GM13977 (cell line): Measurements from ENCODE around the gene VWA2.

Experiments
- DNase-seq: peaks from one replicate; pipeline ENCODE4 v3.0.0; 2012; ENCODE audit warnings: low spot score
- in situ Hi-C: fragments of 300-500 bp; cut with MboI; formaldehyde crosslinking; loops from one replicate; pipeline ENCODE4 v1.12.0; 2022; ENCODE audit warnings: low sequenced_read_pairs, low pct_unique_long_range_greater_than_20kb, mixed read lengths, inconsistent platforms; ENCODE audit not compliant: unreplicated experiment
- TF ChIP-seq, protein P1 (sequence below): IDR thresholded peaks from 2 replicates; pipeline ENCODE4 v1.5.1; 2012; ENCODE audit warnings: mild to moderate bottlenecking, control low read depth; ENCODE audit not compliant: insufficient read depth; ENCODE audit errors: extremely low read depth, missing control alignments

VWA2 gene

DNA sequence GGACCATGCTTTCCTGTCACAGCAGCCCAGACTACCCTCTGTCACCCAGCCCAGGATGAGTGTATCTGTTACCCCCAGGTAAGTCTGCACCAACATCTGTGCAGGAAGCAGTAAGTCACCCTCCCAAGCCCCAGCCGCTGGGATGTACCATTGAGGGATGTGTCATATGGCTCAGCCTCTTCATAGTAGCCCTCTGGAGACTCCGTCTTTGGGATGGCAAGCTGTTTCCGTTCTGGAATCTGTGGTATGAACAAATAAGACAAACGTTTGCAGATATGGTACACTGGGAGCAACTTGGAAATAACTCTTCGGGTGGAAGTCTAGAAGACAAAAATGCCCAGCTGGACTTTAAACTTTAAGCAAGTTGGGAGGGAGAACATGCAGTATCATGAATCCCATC is 84.0 kb downstream of the VWA2 start:
- TF ChIP-seq, protein P1, sequence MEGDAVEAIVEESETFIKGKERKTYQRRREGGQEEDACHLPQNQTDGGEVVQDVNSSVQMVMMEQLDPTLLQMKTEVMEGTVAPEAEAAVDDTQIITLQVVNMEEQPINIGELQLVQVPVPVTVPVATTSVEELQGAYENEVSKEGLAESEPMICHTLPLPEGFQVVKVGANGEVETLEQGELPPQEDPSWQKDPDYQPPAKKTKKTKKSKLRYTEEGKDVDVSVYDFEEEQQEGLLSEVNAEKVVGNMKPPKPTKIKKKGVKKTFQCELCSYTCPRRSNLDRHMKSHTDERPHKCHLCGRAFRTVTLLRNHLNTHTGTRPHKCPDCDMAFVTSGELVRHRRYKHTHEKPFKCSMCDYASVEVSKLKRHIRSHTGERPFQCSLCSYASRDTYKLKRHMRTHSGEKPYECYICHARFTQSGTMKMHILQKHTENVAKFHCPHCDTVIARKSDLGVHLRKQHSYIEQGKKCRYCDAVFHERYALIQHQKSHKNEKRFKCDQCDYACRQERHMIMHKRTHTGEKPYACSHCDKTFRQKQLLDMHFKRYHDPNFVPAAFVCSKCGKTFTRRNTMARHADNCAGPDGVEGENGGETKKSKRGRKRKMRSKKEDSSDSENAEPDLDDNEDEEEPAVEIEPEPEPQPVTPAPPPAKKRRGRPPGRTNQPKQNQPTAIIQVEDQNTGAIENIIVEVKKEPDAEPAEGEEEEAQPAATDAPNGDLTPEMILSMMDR = no peak
- in situ Hi-C loops = no loop called here
- DNase-seq = no peak

DNA sequence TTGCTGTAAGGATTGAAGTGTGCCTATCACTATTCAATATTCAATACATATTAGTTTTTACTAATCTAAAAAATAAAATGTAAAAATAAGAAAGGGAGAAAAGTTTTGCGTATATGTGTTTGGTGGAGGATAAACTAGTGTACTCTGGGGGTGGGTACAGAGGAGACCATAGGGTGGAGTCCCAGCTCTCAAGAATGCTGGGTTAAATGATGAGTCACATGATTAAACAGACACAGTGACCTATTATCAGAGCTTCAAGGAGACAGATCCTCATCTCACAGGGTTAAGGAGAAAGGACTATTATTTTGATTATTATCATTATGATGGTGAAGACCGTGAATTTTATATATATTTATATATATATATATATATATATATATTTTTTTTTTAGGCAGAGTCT is 87.7 kb downstream of the VWA2 start:
- in situ Hi-C loops = no loop called here
- TF ChIP-seq, protein P1 = no peak
- no peak for DNase-seq

DNA sequence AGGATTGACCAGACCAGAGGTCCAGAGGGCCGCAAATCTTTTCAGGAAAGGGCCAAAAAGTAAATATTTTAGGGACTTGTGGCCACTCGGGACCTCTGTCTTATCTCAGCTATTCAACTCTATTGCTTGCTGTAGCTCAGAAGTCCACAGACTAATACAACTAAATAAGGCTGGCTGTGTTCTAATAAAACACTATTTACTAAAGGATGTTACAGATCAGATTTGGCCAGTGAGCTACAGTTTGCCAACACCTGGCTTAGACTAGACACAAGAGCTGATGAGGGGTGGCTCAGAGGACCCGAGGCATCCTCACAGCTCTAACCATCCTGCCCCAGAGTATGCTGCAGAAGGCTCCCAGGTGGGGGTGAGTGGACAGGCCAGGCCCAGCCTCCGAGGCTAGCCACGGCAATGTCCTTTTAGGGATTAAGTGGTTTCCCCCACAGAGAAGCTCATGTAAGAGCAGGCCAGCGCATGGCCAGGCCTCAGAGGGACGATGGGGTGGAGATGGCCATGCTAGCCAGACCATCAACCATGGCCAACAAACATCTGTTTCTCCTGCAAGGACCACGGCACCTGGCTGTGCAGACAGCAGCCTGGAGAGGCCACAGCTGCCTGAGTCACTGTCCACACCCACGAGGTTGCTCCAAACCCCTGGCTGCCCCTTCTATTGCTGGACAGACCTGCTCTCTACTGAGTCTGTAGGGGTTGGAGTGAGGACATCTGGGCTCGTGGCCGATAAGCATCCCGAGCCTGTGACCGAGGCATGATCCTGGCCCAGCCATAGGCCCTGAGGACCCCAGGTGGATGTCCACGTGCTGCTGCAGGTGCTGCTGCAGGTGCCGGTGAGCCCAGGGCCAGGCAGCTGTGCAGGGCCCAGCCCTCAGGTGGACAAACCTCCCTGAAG is 88.7 kb downstream of the VWA2 start:
- in situ Hi-C loops = no loop called here
- no peak for DNase-seq
- TF ChIP-seq, protein P1 = no peak

DNA sequence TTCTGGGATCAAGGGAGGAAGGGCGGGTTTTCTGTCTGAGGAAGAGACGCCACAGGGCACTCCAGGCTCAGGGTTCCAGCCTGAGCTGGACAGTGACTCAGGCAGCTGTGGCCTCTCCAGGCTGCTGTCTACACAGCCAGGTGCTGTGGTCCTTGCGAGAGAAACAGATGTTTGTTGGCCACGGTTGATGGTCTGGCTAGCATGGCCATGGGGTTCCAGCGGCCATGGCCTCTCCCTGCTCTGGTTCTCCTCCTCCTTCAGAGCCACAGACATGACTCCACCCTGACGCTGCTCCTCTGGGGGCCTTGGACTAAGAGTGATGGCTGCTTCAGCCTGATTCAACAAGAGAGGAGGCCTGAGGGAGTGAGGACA is 89.4 kb downstream of the VWA2 start:
- in situ Hi-C loops = no loop called here
- TF ChIP-seq, protein P1 = no peak
- no peak for DNase-seq

DNA sequence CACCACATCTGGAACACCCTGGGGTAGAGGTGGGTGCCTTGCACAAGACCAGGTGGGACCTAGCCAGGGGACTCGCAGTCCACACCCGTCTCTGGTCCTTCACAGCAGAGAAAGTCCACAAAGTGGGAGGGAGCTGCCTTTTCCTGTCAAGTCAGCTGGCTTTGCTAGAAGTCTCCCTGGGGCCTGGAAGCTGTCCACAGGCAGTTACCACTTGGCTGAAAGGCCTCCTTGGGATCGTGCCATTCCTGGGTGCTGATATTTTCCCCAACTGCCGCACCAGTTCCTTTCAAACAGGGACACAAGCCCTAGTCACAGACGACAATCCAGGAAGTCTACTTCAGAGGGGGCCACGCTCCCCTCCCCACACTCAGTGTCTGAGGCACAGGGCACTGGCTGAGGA is 89.8 kb downstream of the VWA2 start:
- no peak for DNase-seq
- TF ChIP-seq, protein P1 = no peak
- in situ Hi-C loops = no loop called here

DNA sequence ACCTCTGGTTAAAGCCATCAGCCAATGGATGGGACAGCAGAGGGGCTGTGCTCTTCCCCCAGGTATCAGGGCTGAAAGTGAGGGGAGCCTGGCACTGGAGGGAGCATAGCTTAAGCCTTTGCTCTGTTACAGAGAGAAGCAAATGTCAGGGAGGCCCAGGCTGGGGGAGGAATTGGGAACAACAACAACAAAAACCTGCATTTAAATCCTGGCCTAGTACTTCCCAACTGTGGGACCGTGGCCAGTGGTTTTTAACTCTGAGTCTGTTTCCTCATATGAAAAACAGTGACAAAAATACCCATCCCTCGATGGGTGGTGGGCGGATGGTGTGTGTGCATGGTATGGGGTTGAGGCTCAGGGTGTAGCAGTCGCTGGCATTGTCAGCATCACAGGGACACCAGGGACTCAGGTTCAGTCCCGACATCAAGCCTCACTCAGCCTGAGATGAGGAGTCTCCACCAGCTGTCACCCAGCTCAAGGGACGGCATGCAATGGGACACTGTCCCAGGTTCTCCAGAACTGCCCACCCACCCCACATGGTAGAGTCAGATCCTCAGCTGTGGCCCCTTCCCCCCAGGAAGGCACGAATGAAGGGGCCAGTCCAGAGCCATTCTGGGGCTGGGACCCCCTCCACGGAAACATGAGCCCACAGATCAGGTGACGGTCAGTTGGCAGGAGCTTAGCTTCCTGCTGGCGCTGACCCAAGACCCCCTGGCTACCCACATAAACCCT is 90.7 kb downstream of the VWA2 start:
- TF ChIP-seq, protein P1 = no peak
- DNase-seq = no peak
- in situ Hi-C loops = no loop called here
